Adipose tissue (tissue), 3 donors: ENCODE results near the gene MAP4K2. TPM values are rescaled to one million over a fixed set of nuclear protein-coding genes. Genes with fewer than 3 reads are reported as not detected.

Experiments
- H3K27ac ChIP-seq: one replicate; pipeline ENCODE4 v1.5.1; 2013; ENCODE audit warnings: low read depth, low read length
- WGBS, 3 donors: extraction: QIAGEN DNeasy Blood & Tissue Kit; methylation state at CpG; one replicate each; pipeline ENCODE4 v1.1.7; 2013; 5-methylcytosine and 5-hydroxymethylcytosine counted together
- polyA plus RNA-seq, 3 donors: library from polyadenylated mRNA; stranded (reverse); fragments of 200-250 nt; gene quantifications; one replicate each; pipeline ENCODE4 v1.2.3, GENCODE V29; 2013
- donor health status: healthy with polysubstance abuse.
- donor health status: Bipolar disorder and iron deficiency.
- donor health status: healthy.

Gene MAP4K2
- polyA plus RNA-seq, 3 donors: 6.4 to 23.2 (median 15.4) TPM

DNA sequence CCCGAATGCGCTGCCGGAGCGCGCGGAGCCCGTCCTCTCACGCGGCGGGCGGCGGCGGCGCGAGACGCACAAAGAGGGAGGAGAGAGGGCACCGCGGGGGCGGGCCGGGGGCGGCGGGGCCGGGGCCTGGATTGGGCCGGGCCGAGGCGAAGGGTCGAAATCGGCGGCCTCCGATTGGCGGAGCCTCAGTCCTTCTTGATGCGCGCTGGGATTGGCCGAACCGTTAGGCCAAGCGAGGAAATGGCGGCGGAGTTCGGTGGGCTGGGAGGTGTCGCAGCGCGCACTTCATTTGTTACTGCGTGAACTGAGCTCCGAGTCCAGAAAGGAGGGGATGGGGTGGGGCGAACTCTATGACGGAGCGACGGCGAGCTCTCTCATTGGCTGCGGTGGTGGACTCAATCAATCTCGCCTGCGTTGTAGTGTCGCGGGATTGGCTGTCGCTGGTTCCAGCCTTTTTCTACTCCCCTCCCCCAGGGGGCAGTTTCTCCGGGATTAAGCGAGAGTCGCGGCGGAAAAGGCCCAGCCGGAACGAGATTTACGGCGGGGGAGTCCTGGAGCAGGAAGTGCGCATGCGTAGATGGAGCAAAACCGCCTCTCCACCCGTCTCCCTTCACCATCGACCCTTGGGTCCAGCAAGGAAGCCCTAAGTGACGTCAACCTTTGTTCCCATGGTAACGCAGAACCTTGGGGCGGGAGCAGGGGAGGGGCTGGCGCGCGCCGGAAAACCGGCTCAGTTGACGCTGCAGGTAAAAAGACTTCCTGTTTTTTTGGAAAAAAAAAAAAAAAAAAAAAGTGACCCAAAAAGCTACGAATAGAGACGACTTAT is 24.3 kb downstream of the MAP4K2 start, which contains the start of gene SF1:
SF1 (minus strand) TSS at position 70 of the 826 bp plus-strand sequence. CDS start 150 bp downstream, outside the sequence.
- H3K27ac ChIP-seq: peak within 1 kb of the TSS; percentile 94
- 0 to 1% (median 1%) methylated on average over 76 to 80 of the region's 80 CpGs for WGBS, 3 donors

GRCh38 chr11:64778223-64778472 is 24.9 kb downstream of the MAP4K2 start:
- 0 to 2% (median 1%) methylated on average over 13 to 28 of the region's 28 CpGs for WGBS, 3 donors
- H3K27ac ChIP-seq: peak overlapping the region; percentile 94

DNA sequence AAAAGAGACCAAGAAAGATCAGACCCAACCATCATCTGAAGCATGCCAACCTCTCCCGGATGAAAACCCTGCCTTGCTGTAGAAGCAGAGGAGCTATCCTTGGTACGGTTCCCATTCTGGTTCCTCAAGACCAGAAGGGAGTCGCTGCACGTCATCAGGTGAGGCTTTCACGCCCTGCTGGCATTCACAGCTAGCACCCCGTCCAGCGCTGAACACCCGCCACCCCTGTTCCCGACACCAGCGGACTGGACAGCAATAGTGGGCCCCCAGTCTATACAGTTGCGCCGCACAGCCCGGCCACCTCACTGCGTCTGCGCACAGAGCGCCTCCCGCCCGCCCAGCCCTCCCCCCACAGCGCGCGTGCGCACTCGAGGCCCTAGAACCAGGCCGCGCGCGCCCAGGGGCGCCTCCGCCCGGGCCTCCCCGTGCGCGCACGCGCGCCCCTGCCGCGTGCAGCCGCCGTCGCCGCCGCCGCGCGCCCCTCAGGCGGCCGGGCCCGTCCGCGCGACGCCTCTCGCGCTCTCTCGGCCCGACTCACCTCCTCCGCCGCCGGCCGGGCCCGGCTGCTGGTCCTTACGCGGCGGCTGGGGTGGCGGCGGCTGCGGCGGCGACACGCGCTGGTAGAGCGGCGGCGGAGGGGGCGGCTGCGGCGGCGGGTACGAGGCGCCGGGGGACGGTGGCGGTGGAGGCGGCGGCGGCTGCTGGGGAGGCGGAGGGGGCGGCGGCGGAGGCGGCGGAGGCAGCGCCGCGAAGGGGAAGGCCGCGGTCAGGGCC is 25.4 kb downstream of the MAP4K2 start:
- 0 to 1% (median 0%) methylated on average over 37 to 91 of the region's 98 CpGs for WGBS, 3 donors
- H3K27ac ChIP-seq: peak overlapping the region; percentile 94

GRCh38 chr11:64776875-64777274 is 26.1 kb downstream of the MAP4K2 start:
- no peak overlapping the region for H3K27ac ChIP-seq
- 7 to 20% (median 15%) methylated on average over 3 of the region's 3 CpGs for WGBS, 3 donors

- H3K27ac ChIP-seq: no peak overlapping the region
- 41 to 67% (median 52%) methylated on average over 6 of the region's 6 CpGs for WGBS, 3 donors
These were observed 26.6 kb downstream of the MAP4K2 start for GRCh38 chr11:64776425-64776824.

DNA sequence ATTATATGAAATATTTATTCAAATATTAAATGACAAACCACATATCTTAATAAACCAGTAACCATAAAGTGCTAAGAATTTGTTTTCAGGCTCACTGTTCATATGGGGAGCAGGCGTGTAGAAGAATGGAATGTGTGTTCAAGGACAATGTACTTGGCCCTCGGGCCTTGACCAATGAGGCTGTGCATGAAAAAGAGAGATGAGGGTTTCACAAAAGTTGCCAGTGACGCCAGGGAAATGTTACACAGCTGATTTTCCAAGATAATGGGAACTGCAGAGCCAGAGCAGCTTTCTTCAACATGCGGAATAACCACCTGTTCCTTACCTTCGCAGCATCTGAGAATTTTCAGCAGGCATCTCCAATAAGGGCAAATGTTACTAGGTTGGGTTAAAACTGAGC is 28.9 kb downstream of the MAP4K2 start:
- no peak overlapping the region for H3K27ac ChIP-seq
- 39 to 84% (median 80%) methylated on average over 5 of the region's 5 CpGs for WGBS, 3 donors

DNA sequence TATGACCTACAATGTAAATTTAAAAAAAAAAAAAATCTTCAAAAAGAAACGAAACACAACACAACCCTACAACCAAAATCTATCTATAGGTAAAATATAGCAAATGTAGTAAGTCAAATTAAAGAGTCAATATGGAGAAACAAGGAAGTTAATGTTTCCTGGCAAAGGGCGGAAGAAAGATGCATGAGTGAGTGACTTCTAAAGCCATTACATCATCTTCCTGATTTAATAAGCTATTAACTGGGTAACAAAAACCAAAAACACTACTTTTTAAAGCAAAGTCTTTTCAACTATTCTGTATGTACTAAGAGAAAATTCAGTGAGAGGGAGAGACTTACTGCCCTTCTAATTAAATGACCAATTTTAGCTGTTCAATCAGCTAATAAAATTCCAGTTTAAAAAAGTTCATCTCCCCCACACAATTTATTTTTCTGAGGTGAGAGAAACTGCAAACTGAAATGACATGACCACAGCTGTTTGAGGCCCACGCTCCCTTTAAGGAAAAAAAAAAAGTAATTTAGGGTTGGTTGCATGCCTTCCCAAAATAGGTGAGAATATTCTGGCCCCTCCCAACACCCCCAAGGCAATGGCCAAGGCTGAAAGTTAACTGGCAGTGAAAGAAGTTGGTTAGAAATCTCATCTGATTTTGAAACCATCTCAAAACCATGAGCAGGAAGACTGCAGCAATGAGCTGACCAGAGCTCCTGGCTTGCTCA is 30.6 kb downstream of the MAP4K2 start:
- H3K27ac ChIP-seq: peak overlapping the region; percentile 56
- 50 to 68% (median 55%) methylated on average over 3 of the region's 3 CpGs for WGBS, 3 donors

DNA sequence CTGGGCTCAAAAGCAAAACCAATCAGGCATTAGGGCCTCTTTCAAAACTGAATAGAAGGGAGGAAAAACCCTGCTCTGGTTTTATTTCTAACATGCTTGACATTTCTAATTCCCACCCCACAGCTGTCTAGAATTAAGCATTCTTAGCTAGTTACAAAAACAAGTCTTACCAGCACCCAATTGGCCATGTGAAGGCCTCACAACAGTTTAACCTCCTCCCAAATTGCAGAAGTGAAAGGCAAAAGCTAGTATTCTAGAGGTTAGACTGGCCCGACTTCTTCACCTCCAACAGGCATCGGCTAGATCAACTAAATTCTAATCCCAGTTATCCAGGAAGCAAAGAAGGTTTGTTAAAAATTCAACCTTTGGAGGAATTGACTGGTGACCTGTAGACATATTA is 31.2 kb downstream of the MAP4K2 start:
- H3K27ac ChIP-seq: no peak overlapping the region
- WGBS, 3 donors: 69 to 74% (median 72%) methylated on average over 2 of the region's 2 CpGs

- no peak overlapping the region for H3K27ac ChIP-seq
- 91 to 95% (median 93%) methylated on average over 12 of the region's 12 CpGs for WGBS, 3 donors
These were observed 32.9 kb downstream of the MAP4K2 start for GRCh38 chr11:64770120-64770519.

- no peak overlapping the region for H3K27ac ChIP-seq
- WGBS, 3 donors: 86 to 94% (median 90%) methylated on average over 6 of the region's 6 CpGs
These were observed 33.7 kb downstream of the MAP4K2 start for GRCh38 chr11:64769283-64769682.

DNA sequence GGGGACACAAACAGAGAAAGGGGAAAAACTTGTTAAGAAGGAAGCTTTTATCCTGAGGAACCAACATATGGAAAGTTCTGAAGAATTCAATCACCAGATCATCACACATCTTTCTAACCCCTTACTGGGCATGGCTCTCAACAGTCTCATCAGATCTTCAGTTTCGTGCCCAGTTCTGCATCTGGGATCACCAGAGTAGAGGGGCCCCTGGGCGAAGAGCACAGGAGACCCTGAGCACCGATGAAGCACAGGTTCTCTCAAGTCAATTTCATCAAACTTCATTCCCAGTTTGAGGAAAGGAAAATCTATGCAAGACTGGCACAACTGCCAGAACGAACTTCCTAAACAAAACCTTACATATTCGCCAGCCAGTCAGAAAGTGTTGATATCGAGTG is 34.7 kb downstream of the MAP4K2 start:
- no peak overlapping the region for H3K27ac ChIP-seq
- 85 to 90% (median 89%) methylated on average over 6 of the region's 6 CpGs for WGBS, 3 donors

DNA sequence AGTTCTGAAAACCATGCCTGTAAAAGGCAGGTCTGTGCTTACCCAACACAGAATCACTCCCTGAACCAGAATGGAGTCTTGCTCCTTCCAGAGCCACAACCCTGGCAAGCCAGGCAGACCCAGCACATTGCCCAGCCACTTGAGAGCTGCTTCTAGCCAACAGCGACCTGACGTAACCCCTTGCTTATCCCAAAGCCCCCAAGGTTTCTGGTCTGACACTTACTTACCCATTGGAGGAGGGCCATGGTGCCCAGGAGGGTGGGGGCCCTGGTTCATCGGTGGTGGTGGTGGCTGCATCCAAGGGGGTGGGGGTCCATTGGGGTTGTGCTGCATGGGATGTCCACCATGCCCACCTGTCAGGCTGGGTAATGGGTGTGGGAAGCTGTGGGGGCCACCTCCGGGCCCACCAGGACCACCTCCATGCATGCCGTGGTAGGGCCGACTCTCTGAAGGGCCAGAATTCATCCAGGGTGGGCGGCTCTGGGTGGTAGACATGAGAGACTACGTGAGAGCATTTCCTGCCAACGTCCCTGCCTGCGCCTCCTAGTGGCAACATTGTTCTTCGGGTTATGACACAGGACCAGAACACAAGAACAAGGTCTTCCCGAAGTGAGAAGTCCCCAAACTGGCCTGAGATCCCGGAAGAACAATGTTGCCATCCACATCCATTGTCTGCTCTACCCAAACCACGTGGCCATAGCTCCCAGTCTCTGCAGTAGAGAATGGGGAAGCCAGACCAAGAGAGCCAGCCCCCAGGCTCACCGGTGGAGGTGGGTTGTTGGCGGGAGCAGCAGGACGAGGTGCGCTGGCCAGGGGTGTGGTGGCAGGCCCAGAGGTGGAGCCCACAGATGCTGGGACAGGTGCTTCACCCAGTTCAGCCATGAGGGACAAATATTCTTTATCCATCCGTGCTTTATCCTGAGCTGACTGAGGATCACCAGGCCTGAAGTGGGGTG is 35.4 kb downstream of the MAP4K2 start:
- 48 to 49% (median 49%) methylated on average over 19 of the region's 19 CpGs for WGBS, 3 donors
- H3K27ac ChIP-seq: no peak overlapping the region

DNA sequence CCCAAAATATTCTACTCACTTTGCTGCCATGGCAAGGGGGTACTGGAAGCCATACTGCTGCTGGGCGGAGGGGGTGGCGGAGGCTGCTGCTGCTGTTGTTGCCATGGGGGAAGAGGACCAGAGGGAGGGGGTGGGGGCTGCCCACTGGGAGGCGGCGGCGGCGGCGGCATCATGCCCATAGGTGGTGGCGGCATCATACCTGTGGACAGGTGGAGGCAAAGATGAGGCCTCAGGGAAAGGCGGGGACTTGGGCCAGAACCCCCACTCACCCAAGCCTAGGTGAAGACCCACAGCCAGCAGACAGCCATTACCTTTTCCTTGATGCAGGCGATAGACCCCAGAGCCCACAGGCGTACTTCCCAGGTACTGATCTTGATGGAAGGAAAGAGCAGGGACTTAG is 36.1 kb downstream of the MAP4K2 start:
- WGBS, 3 donors: 95 to 97% (median 96%) methylated on average over 11 of the region's 11 CpGs
- H3K27ac ChIP-seq: no peak overlapping the region

DNA sequence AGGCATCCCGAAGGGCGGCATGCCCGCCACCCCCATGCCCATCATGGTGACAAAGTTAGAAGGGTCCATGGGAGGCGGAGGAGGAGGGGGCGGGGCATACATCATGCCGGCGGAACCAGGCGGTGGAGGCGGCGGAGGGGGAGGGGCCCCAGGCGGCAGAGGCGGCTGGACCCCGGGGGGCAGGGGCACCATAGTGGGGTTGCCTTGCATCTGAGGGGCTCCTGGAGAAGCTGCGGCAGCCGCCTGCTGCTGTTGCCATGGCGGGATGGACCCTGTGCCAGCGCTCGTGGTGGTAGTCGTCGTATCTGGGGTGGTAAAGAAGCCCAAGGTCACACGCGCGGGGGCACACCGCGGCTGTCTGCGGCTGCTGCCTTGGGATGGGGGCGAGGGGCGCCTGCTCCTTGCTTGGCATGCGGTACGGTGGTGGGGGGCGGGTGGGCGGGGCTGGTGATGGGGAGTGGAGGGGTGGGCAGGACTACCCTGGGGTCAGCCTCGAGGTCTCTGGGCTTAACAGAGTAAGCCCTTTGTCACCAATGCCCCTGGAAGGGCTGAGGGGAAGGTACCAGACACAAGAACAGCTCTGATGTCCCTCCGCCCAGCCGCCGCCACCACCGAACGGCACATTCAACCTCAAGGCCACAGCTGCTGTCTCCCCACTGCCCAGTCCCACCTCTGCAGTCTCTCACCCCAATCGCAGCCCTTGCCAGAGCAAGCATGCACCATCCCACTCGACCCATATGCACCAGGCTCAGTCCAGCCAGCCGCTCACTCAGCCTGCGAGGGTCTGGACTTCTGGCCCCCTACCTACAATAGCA is 37.0 kb downstream of the MAP4K2 start:
- WGBS, 3 donors: 85 to 90% (median 89%) methylated on average over 31 to 42 of the region's 42 CpGs
- H3K27ac ChIP-seq: no peak overlapping the region

- 89 to 91% (median 89%) methylated on average over 30 of the region's 30 CpGs for WGBS, 3 donors
- no peak overlapping the region for H3K27ac ChIP-seq
These were observed 37.6 kb downstream of the MAP4K2 start for GRCh38 chr11:64765291-64765850.

DNA sequence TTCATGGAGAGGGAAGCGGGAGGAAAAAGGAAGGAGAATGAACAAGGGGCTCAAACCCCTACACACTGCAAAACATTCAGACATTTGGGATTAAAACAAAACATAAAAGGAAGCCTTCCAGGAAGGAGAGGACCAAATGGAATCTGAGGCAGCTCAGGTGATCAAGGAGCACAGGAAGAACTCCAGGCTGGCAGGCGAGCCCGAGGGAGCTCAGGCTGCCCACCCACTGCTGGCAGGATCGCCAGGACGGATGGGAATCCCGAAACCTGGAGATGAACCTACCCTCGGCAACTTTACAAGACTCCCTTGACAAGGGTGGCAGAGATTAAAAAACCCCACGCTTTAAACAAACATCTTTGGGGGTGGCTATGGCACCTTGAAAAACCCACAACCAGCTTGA is 38.3 kb downstream of the MAP4K2 start:
- no peak overlapping the region for H3K27ac ChIP-seq
- 84 to 87% (median 85%) methylated on average over 8 of the region's 8 CpGs for WGBS, 3 donors

- 59 to 76% (median 64%) methylated on average over 11 of the region's 11 CpGs for WGBS, 3 donors
- H3K27ac ChIP-seq: no peak overlapping the region
These were observed 38.9 kb downstream of the MAP4K2 start for GRCh38 chr11:64764040-64764611.
